ENCODE measurements around the gene NEXN. TPM values are rescaled to one million over a fixed set of nuclear protein-coding genes. Genes with fewer than 3 reads are reported as not detected.

NEXN gene
- total and polyA plus RNA-seq, 2 of the 8 experiments (the other 6 are each of a cell fraction or from before 2014, with no cell fraction given), result 0.20 to 2.9 TPM

DNA sequence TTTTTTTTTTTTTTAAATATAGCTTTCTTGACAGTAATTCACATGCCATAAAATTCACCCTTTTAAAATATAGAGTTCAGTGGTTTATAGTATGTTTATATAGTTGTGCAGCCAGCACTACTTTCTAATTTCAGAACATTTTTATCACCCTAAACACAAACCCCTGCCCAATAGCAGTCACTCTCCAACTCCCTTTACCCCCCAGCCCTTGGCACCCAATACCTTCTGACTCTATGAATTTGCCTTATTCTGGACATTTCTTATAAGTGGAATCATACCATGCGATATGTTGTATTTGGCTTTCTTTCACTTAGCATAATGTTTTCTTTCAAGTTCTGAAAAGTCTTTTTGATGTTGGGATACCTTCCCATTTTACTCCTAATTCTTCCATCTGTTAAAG is 42.5 kb upstream of the NEXN start (continued):
- TF ChIP-seq YY1 (IDR thresholded peaks at IDR 0.05; ENCODE audit: low read depth, low read length), result no peak
- no peak for TF ChIP-seq SP4 (IDR thresholded peaks at IDR 0.05; ENCODE audit: low read length)
- no peak for TF ChIP-seq USF2 (IDR thresholded peaks at IDR 0.05; ENCODE audit: low read length)
- no peak for TF ChIP-seq SIRT6 (IDR thresholded peaks at IDR 0.05; ENCODE audit: low read length)
- TF ChIP-seq JUN (IDR thresholded peaks at IDR 0.05; ENCODE audit: low read depth, low read length), result no peak
- no peak for TF ChIP-seq HDAC2 (IDR thresholded peaks at IDR 0.05; ENCODE audit: borderline replicate concordance in 1 of 2, low read depth in 2 of 2, low read length in 2 of 2)
